ENCODE results near the gene RFNG.

Gene RFNG

GRCh38 chr17:82023447-82024241 lies 28.0 kb downstream of the RFNG start:
- DNase-seq: no peak

- peak; percentile 99 for DNase-seq
These were observed 28.6 kb downstream of the RFNG start, which contains the start of gene LRRC45 for GRCh38 chr17:82022981-82023446. Gene LRRC45 (plus strand): TSS chr17:82023305. CDS start chr17:82023644, 339 bp downstream.

DNA sequence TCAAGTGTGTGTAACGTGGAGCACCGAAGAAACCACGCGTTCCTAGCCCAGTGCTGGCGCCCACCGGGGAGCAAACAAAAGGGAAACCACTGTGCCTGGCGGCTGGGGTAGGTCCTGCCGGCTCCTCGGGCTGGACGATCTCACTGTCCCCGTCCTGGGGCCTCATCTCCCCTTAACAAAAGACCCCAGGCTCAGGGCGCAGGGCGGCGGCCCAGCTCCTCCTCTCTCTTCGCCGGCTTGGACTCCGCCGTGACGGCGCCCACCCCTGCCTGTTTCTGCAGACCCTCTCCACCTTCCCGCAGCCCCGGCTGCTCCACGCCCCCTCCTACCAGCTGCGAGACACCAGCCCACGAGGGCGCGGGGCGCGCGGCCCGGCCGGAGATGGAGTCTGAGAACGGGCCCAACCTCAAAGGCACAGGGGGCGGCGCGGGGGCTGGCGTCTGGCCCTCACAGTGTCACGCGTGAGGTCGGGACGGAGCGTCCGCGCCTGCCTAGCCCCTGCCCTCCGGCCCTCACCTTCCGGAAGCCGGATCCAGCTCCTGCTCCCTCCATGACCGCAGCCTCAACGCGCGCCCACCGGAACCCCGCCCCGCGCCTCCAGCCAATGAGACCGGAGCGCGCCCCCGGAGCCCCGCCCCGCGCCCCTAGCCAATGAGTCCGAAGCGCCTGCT lies 29.2 kb downstream of the RFNG start, which contains the start of gene CENPX:
CENPX (minus strand) TSS at position 569 of the 671 bp plus-strand sequence; CDS start at position 552, 17 bp downstream.
- DNase-seq: no peak

GRCh38 chr17:82021900-82022309 lies 29.7 kb downstream of the RFNG start:
- DNase-seq: no peak

GRCh38 chr17:82021107-82021899 lies 30.3 kb downstream of the RFNG start:
- DNase-seq: peak; percentile 31

- no peak for DNase-seq
These were observed 31.0 kb downstream of the RFNG start for GRCh38 chr17:82020572-82021106.

DNA sequence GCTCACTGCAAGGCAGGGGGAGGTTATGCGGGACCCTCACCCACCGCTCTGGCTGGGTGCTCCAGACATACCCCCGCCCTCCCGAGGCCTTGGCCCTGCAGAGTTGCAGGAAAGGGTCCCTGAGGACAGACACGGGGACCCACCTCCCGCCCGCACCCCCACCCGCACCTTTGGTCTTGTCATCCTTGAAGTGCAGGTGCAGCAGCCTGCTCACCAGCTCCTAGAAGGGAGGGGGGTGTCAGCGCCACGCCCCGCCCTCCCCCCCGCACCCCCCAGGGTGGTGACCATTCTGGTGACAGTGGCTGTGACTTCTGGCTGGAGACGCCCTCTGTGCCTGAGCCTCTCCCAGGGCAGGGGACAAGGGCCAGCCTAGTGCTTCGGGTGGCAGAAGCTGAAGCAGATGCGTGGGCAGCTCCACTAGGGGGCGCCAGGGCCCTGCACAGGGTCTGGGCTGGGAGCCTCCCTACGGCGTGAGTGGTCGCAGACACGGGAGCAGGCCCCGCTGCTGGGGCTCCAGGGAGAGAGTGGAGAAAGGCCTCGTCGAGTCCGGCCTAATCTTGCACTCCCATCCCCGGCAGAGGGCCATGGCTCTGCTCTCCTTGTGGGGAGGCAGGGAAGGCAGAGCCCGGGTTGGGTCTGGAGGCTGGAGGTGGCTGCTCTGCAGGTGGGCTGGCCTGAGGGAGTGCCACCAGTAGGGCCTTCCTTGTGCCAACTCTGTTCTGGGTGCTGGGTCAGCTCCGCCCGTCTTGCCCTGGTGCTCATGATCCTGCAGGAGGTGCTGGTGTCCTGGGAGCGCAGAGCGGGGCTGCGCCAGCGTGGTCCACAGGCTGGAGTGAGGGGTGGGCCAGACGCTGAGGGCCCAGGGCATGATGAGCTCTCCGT lies 31.7 kb downstream of the RFNG start:
- no peak for DNase-seq

- DNase-seq: no peak
These were observed 32.5 kb downstream of the RFNG start for GRCh38 chr17:82018989-82019689.

DNA sequence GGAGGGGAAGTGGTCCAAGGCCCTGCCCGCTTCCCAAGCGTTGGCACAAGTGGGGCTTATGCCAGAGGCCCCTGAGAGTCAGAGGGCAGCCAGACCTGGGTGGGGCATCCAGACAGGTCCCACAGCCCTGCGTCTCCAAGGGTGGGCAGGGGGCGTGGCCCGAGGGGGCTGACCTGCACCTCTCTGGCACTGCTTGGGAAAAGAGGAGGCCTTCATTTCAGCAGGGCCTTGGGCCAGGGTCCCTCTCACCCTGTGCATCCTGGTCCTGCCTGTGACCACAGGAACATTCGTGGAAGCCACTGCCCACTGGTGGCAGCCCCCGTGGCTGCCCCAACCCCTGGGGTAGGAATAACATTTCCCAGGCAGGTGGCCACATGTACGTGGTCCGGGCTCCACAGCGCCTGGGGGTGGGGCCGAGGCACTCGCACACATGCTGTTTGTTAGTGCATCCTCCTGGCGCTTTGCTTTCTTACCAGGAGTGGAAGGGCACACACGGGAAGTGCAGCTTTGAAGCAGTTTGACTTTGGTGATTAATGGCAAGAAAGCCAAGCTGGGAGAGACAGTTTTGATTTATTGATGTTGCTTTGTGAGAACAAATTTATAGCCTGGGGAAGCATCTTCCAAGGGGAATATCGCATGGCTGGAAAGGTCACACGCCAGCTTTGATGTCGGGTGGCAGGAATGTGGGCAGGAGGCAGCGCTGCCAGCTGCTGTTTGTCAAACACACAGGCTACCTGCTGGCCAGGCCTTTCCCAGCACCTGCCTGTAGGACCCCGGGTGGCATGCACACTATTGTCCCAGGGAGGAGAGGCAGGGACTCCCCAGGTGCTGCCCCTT lies 33.2 kb downstream of the RFNG start:
- no peak for DNase-seq

GRCh38 chr17:82017612-82018151 lies 33.9 kb downstream of the RFNG start:
- no peak for DNase-seq

DNA sequence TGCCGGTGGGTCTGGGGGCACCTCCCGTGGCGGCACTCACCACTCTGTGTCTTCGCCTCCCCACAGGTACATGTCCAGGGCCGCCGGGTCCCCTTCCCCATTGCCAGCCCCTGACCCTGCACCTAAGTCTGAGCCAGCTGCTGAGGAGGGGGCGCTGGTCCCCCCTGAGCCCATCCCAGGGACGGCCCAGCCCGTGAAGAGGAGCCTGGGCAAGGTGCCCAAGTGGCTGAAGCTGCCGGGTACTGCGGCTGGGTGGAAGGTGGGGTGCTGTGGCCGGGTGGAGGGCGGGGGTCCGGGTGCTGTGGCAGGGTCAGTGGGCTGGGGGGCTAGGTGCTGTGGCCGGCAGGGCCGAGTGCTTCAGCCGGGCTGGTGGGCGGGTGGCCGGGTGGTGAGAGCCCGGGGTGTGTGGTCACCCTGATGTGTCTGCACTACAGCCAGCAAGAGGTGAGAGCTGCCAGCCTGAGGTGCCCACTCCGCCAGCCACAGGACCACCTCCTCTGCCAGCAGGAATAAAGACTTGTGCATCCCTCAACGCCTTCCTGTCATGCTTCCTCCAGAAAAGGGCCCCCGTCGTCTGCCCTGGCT lies 34.6 kb downstream of the RFNG start:
- DNase-seq: no peak

- DNase-seq: no peak
These were observed 35.3 kb downstream of the RFNG start for GRCh38 chr17:82016061-82016874.

DNA sequence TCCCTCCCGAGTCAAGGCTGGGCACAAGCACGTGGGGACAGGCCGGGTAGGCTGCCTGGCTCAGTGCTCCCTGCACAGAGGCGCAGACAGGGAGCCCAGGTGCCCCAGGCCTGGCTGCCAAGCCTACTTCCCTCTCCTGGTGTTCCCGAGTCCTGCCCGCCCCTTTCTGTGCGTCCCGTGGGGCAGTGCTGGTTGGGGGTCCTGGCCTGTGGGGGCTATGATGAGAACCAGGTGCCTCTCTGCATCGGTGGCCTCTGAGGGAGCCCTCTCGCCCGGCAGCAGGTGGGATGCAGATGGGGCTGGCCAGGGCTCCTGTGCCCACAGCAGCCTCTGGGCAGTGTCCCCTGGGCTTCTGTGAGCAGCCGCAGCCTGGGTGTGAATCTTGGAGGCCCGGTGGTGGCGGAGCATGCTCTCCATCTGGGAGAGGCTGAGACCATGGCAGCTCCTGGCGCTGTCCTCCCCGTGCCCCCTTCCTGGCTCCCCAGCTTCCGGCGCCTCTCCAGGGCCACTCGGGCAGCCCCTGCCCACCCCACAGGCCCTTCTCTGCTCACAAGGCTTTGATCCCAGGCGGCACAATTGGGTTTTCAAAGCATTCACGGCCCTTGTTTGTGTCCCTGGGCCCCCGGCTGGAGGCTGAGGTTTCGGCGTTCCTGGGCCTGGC lies 36.2 kb downstream of the RFNG start:
- DNase-seq: no peak

GRCh38 chr17:82014971-82015310 lies 36.7 kb downstream of the RFNG start:
- DNase-seq: no peak

- no peak for DNase-seq
These were observed 37.2 kb downstream of the RFNG start for GRCh38 chr17:82014432-82014831.

- DNase-seq: no peak
These were observed 37.8 kb downstream of the RFNG start for GRCh38 chr17:82013772-82014321.

DNA sequence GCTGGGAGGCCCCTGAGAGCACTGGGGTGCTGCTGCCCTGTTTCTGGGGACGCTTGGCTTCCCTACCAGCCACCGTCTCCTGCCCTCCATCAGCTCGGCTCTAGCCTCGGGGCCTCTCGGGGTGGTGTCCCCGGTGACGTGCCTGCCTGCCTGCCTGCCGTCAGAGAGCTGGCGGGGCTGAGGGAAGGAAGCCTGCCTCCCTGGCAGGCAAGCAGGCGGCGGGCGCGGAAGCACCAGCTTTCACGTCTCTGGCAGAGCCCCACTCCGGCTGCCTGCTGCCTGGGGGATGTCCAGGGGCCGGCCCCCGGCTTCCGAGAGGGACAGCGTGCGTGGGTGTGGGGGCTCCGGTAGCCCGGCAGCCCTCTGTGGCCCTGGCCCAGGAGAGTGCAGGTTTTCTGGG lies 38.3 kb downstream of the RFNG start:
- DNase-seq: no peak

Data from NCI-H1092 (cell line).